Nephron progenitor cell (in vitro differentiated cells): ENCODE data around the gene GCNT3.
A peak's percentile ranks its signal among the peaks of the same experiment; 100 is the strongest.

Experiments used
- DNase-seq: peaks from one replicate; pipeline ENCODE4 v3.0.0; 2021
- H3K27ac Mint-ChIP-seq: 2 replicates; pipeline ENCODE4 v1.8.0; 2021; ENCODE audit warnings: mild to moderate bottlenecking, moderate library complexity, mixed read lengths
- H3K27me3 Mint-ChIP-seq: 2 replicates; pipeline ENCODE4 v1.8.0; 2021; ENCODE audit warnings: mild to moderate bottlenecking, low read depth, mixed read lengths; ENCODE audit not compliant: poor library complexity
- H3K36me3 Mint-ChIP-seq: 2 replicates; pipeline ENCODE4 v1.8.0; 2021; ENCODE audit warnings: low read depth, mixed read lengths
- H3K4me1 Mint-ChIP-seq: 2 replicates; pipeline ENCODE4 v1.8.0; 2021; ENCODE audit warnings: mixed read lengths
- H3K4me3 Mint-ChIP-seq: 2 replicates; pipeline ENCODE4 v1.8.0; 2021; ENCODE audit warnings: mild to moderate bottlenecking, moderate library complexity, mixed read lengths
- H3K9me3 Mint-ChIP-seq: 2 replicates; pipeline ENCODE4 v1.8.0; 2021; ENCODE audit warnings: mild to moderate bottlenecking, moderate library complexity, mixed read lengths
- TF ChIP-seq, protein P1 (sequence below): fragments of 200-600 bp; sonication (generic); IDR thresholded peaks from 2 replicates; pipeline ENCODE4 v1.5.0; 2021; ENCODE audit warnings: antibody characterized with exemption

The GCNT3 gene, protein sequence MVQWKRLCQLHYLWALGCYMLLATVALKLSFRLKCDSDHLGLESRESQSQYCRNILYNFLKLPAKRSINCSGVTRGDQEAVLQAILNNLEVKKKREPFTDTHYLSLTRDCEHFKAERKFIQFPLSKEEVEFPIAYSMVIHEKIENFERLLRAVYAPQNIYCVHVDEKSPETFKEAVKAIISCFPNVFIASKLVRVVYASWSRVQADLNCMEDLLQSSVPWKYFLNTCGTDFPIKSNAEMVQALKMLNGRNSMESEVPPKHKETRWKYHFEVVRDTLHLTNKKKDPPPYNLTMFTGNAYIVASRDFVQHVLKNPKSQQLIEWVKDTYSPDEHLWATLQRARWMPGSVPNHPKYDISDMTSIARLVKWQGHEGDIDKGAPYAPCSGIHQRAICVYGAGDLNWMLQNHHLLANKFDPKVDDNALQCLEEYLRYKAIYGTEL

DNA sequence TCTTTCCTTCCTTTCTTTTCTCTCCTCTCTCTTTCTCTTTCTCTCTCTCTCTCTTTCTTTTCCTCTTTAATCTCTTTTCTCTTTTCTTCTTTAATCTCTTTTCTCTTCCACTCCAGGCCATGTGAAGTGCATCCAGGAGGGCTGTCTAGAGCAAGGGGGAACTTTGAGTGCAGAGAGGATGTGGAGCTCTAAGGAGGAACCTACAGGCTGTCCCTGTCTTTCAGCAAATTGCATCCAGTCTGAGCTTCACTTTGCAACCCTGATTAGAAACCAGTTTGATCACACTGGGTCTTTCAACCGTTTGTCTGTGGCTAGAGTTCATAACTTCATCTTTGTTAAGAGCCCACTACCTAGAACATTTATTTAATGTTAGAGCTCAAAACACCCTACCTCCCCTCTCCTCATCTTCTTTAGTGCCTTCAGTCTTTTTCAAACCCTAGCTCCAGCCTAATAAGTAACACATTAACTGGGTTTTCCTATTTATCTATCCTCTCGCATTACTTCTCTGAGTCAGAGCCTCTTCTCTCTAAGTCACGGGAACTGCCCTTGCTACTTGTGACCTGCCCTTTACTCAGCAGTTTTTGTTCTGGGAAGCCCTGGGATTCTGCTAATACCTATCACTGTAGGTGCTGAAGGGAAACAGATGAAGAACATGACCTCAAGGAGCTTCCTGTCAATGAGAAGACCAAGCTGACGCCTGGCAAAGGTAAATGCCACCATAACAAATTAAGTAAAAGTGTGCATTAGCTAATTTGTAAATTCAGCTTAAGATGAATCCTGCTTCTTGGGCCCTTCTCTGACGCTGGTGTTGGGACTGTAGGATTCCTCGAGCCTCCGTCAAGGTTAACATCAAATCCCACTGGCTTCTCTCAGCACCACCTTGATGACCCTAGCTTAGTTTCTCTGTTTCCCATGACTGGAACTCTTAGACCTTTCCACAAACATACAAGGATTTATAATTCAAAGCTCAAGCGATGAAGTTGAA lies at the start of gene GCNT3:
TSS of gene GCNT3 (plus strand) at position 508 of the 985 bp plus-strand sequence. CDS start 6,456 bp downstream, outside the sequence.
- Mint-ChIP-seq H3K27ac (peak within 1 kb of the TSS; percentile 64), H3K36me3 (no peaks in the 10 kb centered on the region), H3K4me1 (peaks cover 16% of the 10 kb centered on the region), H3K27me3 (peaks cover 16% of the 10 kb centered on the region), H3K4me3 (peak within 1 kb of the TSS; percentile 18), H3K9me3 (peaks cover 7% of the 10 kb centered on the region)
- TF ChIP-seq, protein P1, sequence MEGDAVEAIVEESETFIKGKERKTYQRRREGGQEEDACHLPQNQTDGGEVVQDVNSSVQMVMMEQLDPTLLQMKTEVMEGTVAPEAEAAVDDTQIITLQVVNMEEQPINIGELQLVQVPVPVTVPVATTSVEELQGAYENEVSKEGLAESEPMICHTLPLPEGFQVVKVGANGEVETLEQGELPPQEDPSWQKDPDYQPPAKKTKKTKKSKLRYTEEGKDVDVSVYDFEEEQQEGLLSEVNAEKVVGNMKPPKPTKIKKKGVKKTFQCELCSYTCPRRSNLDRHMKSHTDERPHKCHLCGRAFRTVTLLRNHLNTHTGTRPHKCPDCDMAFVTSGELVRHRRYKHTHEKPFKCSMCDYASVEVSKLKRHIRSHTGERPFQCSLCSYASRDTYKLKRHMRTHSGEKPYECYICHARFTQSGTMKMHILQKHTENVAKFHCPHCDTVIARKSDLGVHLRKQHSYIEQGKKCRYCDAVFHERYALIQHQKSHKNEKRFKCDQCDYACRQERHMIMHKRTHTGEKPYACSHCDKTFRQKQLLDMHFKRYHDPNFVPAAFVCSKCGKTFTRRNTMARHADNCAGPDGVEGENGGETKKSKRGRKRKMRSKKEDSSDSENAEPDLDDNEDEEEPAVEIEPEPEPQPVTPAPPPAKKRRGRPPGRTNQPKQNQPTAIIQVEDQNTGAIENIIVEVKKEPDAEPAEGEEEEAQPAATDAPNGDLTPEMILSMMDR: no peak
- no peak for DNase-seq

- H3K27ac Mint-ChIP-seq: no peak overlapping the region
- H3K4me1 Mint-ChIP-seq: no peaks in the 10 kb centered on the region
- no peaks in the 10 kb centered on the region for H3K36me3 Mint-ChIP-seq
- H3K4me3 Mint-ChIP-seq: no peak overlapping the region
- no peak for DNase-seq
- TF ChIP-seq, protein P1: no peak
- peaks cover 32% of the 10 kb centered on the region for H3K9me3 Mint-ChIP-seq
- H3K27me3 Mint-ChIP-seq: peaks cover 4% of the 10 kb centered on the region
These were observed 49.0 kb upstream of the GCNT3 start for GRCh38 chr15:59562448-59563186.

DNA sequence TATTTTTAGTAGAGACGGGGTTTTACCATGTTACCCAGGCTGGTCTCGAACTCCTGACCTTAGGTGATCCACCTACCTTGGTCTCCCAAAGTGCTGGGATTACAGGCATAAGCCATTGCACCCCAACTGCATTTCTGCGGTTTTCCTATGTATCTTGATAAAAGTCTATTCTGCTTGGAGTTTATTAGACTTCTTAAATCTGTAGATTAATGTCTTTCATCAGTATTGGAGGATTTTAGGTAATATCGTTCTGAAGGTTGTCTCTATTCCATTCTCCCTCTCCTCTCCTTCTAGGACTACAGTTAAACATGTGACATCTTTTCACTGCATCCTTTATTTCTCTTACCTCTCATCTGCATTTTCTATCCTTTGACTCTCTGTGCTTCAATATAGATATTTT lies 46.3 kb upstream of the GCNT3 start:
- peaks cover 32% of the 10 kb centered on the region for H3K9me3 Mint-ChIP-seq
- no peaks in the 10 kb centered on the region for H3K36me3 Mint-ChIP-seq
- DNase-seq: no peak
- H3K4me1 Mint-ChIP-seq: peaks cover 5% of the 10 kb centered on the region
- peaks cover 3% of the 10 kb centered on the region for H3K27me3 Mint-ChIP-seq
- no peak overlapping the region for H3K27ac Mint-ChIP-seq
- no peak overlapping the region for H3K4me3 Mint-ChIP-seq
- TF ChIP-seq, protein P1: no peak

DNA sequence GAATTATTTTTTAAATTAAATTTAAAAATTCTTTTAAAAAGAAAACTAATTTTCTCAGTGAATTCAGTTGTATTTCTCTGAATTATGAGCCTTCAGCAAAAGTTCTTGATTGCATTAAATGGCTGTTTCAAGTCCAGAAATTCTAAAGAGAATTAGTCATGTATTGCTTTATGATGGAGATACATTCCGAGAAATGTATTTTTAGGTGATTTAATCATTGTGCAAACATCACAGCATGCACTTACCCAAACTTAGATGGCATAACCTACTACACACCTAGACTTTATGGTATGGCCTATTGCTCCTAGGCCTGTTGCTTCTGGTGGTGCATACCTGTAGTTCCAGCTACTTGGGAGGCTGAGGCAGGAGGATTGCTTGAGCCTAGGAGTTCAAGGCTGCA lies 44.3 kb upstream of the GCNT3 start:
- DNase-seq: no peak
- Mint-ChIP-seq H3K4me3 (no peak overlapping the region), H3K36me3 (no peaks in the 10 kb centered on the region), H3K9me3 (peaks cover 32% of the 10 kb centered on the region), H3K27me3 (peaks cover 3% of the 10 kb centered on the region), H3K4me1 (peaks cover 12% of the 10 kb centered on the region), H3K27ac (no peak overlapping the region)
- TF ChIP-seq, protein P1: no peak

GRCh38 chr15:59569477-59569876 lies 42.1 kb upstream of the GCNT3 start:
- H3K9me3 Mint-ChIP-seq: peaks cover 23% of the 10 kb centered on the region
- no peak for DNase-seq
- TF ChIP-seq, protein P1: no peak
- peaks cover 3% of the 10 kb centered on the region for H3K27me3 Mint-ChIP-seq
- H3K27ac Mint-ChIP-seq: no peak overlapping the region
- no peaks in the 10 kb centered on the region for H3K36me3 Mint-ChIP-seq
- H3K4me1 Mint-ChIP-seq: peaks cover 23% of the 10 kb centered on the region
- H3K4me3 Mint-ChIP-seq: no peak overlapping the region
